GM12872 (cell line): ENCODE results near the gene POLR2M.

Experiments used
- TF ChIP-seq, protein P1 (sequence below): IDR thresholded peaks from 3 replicates; pipeline ENCODE4 v1.5.1; 2011; ENCODE audit warnings: low read depth, mild to moderate bottlenecking, low read length, moderate library complexity; ENCODE audit not compliant: insufficient read depth

Gene POLR2M

DNA sequence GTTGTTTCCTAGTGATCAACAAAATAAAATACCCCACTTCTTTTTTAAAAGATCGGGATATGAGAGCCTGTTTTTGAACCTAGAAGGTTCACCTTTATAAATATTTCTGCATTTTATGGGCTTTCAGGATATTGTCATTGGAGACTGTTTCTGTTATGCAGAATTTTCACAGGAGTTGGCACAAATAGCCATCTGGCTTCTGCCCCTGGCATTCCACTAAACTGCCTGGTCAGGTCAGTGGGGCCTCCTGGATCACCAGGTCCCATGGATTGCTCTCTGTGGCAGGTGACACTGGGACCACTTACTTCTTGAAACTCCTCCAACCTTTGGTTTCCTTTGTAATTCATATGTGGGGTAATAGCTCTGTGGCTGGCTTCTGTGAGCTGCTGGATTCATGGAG is 25.5 kb upstream of the POLR2M start:
- TF ChIP-seq, protein P1, sequence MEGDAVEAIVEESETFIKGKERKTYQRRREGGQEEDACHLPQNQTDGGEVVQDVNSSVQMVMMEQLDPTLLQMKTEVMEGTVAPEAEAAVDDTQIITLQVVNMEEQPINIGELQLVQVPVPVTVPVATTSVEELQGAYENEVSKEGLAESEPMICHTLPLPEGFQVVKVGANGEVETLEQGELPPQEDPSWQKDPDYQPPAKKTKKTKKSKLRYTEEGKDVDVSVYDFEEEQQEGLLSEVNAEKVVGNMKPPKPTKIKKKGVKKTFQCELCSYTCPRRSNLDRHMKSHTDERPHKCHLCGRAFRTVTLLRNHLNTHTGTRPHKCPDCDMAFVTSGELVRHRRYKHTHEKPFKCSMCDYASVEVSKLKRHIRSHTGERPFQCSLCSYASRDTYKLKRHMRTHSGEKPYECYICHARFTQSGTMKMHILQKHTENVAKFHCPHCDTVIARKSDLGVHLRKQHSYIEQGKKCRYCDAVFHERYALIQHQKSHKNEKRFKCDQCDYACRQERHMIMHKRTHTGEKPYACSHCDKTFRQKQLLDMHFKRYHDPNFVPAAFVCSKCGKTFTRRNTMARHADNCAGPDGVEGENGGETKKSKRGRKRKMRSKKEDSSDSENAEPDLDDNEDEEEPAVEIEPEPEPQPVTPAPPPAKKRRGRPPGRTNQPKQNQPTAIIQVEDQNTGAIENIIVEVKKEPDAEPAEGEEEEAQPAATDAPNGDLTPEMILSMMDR: no peak

GRCh38 chr15:57683481-57683880 is 23.0 kb upstream of the POLR2M start:
- TF ChIP-seq, protein P1: no peak

DNA sequence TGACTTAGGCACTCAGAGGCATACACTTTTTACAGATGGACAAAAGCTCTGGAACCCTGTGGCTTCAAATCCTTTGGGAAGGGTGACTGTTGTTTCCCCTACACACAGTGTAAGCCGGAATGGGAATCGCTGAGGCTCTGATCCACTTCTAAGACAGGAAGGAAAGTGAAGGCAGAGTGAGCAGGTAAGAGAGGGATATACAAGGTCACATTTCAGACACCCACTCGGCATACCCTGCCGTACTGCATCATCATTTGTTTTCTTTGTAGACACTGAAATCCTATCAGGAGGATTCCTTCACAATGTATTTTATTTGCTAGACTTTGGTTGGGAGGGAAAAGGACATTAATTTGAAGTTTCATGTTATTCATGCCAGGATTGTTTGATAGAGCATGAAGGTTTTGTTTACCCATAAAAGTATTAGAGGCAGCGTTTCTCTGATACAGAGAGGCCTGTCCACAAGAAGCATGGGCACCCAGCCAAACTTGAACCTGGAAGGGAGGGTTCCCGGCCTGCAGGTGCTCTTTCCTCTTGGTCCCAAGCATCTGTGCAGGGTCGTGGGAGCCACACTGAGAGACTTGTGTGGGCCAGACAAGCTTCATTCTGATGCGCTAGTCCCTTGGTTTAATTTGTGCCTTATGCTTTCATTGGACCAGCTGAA is 21.9 kb upstream of the POLR2M start:
- TF ChIP-seq, protein P1: no peak

GRCh38 chr15:57685306-57686095 is 21.0 kb upstream of the POLR2M start:
- TF ChIP-seq, protein P1: no peak

GRCh38 chr15:57686657-57687056 is 19.9 kb upstream of the POLR2M start:
- TF ChIP-seq, protein P1: no peak

DNA sequence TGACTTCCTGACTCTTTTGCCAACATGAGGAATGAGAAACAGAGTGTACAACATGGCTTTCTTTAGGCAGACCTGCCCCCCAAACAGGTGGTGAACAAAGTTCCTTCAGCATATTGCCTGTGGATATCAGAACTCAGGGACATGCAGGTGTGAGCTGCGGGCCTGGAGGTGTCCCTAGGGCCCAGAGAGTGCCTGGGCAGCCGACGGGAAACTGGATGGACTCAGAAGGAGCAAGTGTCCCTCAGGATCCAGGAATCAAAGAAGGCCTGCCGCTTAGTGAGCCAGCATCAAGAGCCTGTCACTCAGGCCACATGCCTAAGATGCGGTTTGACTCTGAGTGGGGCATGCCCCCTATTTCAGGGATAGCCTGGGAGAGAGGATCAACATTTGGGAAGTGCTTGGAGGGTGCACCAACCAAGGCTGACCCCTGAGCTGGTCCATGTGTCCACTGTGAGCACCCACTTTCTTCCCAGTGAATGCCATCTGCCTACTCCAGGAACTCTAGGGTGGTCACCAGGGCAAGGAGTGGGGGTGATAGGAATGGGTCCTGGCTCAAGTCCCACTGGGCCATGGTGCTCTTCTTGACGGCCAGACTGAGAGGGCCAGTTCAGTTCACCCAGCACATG is 16.1 kb upstream of the POLR2M start:
- TF ChIP-seq, protein P1: no peak

DNA sequence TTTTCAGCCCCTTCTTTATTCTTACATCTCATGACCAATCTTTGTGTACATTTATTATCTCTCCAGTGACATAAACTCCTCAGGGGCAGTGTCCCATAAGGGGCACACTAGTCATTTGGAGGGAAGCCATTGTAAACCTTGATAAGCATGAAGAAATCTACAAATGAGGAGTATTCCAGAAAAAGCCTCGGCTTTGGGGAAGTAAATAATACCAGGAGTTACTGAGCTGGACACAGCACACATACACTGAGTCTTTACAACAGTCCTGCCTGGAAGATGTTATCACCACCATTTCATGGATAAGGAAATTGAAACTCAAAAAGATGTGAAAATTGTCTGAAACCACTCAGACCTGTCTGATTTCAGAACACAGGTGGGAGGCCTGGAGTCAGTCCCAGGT is 15.4 kb upstream of the POLR2M start:
- TF ChIP-seq, protein P1: no peak
